ENCODE data around the gene MED27. TPM values are rescaled to one million over a fixed set of nuclear protein-coding genes. Genes with fewer than 3 reads are reported as not detected.
"Not testable (repeated sequence)": the region's sequence is repeated elsewhere in the genome, so short reads cannot be mapped to it uniquely, and the experiment has no call there.

The MED27 gene
- total and polyA plus RNA-seq, 7 experiments from 2014 or later, result 11.5 to 44.2 (median 25.7) TPM

- H3K4me3 ChIP-seq (ENCODE audit: low read length), result no peak overlapping the region
- Mint-ChIP-seq H3K36me3 (peaks cover 5 to 49% (median 11%) of the 10 kb centered on the region in 5 donors), H3K4me3 (no peak overlapping the region), H3K27ac (no peak overlapping the region), H3K9me3 (peaks cover 0 to 4% (median 0%) of the 10 kb centered on the region in 11 donors), H3K4me1 (peaks cover 0 to 7% (median 1%) of the 10 kb centered on the region in 7 donors), H3K27me3 (no peaks in the 10 kb centered on the region)
- ChIA-PET CTCF (no interaction called here), POLR2A (no interaction called here)
- ATAC-seq (no peak), DNase-seq (no peak)
- peaks cover 0 to 5% (median 0%) of the 10 kb centered on the region in 3 experiments for H3K36me3 ChIP-seq (ENCODE audit: control insufficient read depth in 2 of 3, insufficient read depth in 3 of 3, low read length in 3 of 3)
- H3K9me3 ChIP-seq (ENCODE audit: control insufficient read depth in 2 of 3, low read length in 3 of 3), result no peaks in the 10 kb centered on the region
- intact Hi-C loops (cut with micrococcal nuclease), result no loop called here
- H3K27me3 ChIP-seq (ENCODE audit: control insufficient read depth in 2 of 2, insufficient read depth in 2 of 2, low read length in 2 of 2), result no peaks in the 10 kb centered on the region
- H3K27ac ChIP-seq (ENCODE audit: low read depth, low read length), result no peak overlapping the region
- H3K4me1 ChIP-seq (ENCODE audit: control insufficient read depth in 2 of 2, insufficient read depth in 2 of 2, low read length in 2 of 2), result no peaks in the 10 kb centered on the region
Observed at GRCh38 chr9:131926360-131926922, 153.2 kb downstream of the MED27 start.

- POLR2A ChIA-PET, result no interaction called here
Observed at GRCh38 chr9:131925677-131926177, 153.9 kb downstream of the MED27 start.

GRCh38 chr9:131923766-131924165 lies 155.9 kb downstream of the MED27 start:
- Mint-ChIP-seq H3K27me3 (no peaks in the 10 kb centered on the region), H3K4me1 (peaks cover 0 to 10% (median 3%) of the 10 kb centered on the region in 7 donors), H3K4me3 (no peak overlapping the region), H3K27ac (no peak overlapping the region), H3K9me3 (peaks cover 0 to 4% (median 0%) of the 10 kb centered on the region in 11 donors), H3K36me3 (peaks cover 5 to 48% (median 11%) of the 10 kb centered on the region in 5 donors)
- no peaks in the 10 kb centered on the region for H3K9me3 ChIP-seq (ENCODE audit: control insufficient read depth in 2 of 3, low read length in 3 of 3)
- no peaks in the 10 kb centered on the region for H3K36me3 ChIP-seq (ENCODE audit: control insufficient read depth in 2 of 3, insufficient read depth in 3 of 3, low read length in 3 of 3)
- H3K4me1 ChIP-seq (ENCODE audit: control insufficient read depth in 2 of 2, insufficient read depth in 2 of 2, low read length in 2 of 2), result no peaks in the 10 kb centered on the region
- ChIA-PET CTCF (no interaction called here), POLR2A (no interaction called here)
- ATAC-seq (no peak), DNase-seq (no peak)
- H3K27me3 ChIP-seq (ENCODE audit: control insufficient read depth in 2 of 2, insufficient read depth in 2 of 2, low read length in 2 of 2), result no peaks in the 10 kb centered on the region
- intact Hi-C loops (cut with micrococcal nuclease), result no loop called here
- no peak overlapping the region for H3K4me3 ChIP-seq (ENCODE audit: low read length)
- H3K27ac ChIP-seq (ENCODE audit: low read depth, low read length), result no peak overlapping the region

More at GRCh38 chr9:131925677-131926177, 153.9 kb downstream of the MED27 start:
- Histone ChIP-seq H3K9me3 (ENCODE audit: control insufficient read depth in 2 of 3, low read length in 3 of 3) (no peaks in the 10 kb centered on the region), H3K27ac (ENCODE audit: low read depth, low read length) (no peak overlapping the region), H3K36me3 (ENCODE audit: control insufficient read depth in 2 of 3, insufficient read depth in 3 of 3, low read length in 3 of 3) (peaks cover 0 to 5% (median 0%) of the 10 kb centered on the region in 3 experiments), H3K27me3 (ENCODE audit: control insufficient read depth in 2 of 2, insufficient read depth in 2 of 2, low read length in 2 of 2) (no peaks in the 10 kb centered on the region), H3K4me3 (ENCODE audit: low read length) (no peak overlapping the region), H3K4me1 (ENCODE audit: control insufficient read depth in 2 of 2, insufficient read depth in 2 of 2, low read length in 2 of 2) (no peaks in the 10 kb centered on the region)
- Mint-ChIP-seq H3K4me3 (no peak overlapping the region), H3K36me3 (peaks cover 5 to 53% (median 11%) of the 10 kb centered on the region in 5 donors), H3K4me1 (peaks cover 0 to 11% (median 0%) of the 10 kb centered on the region in 7 donors), H3K27me3 (no peaks in the 10 kb centered on the region), H3K27ac (peak overlapping the region in 1 of 9 donors; percentile 16), H3K9me3 (peaks cover 0 to 4% (median 0%) of the 10 kb centered on the region in 11 donors)
- no peak for ATAC-seq
- intact Hi-C loops (cut with micrococcal nuclease), result no loop called here
- CTCF ChIA-PET, result no interaction called here
- no peak for DNase-seq

GRCh38 chr9:131923132-131923671 lies 156.5 kb downstream of the MED27 start:
- Mint-ChIP-seq H3K9me3 (peaks cover 0 to 4% (median 0%) of the 10 kb centered on the region in 11 donors), H3K4me3 (no peak overlapping the region), H3K4me1 (peaks cover 0 to 10% (median 3%) of the 10 kb centered on the region in 7 donors), H3K36me3 (peaks cover 5 to 45% (median 11%) of the 10 kb centered on the region in 5 donors), H3K27me3 (no peaks in the 10 kb centered on the region), H3K27ac (no peak overlapping the region)
- Histone ChIP-seq H3K9me3 (ENCODE audit: control insufficient read depth in 2 of 3, low read length in 3 of 3) (no peaks in the 10 kb centered on the region), H3K4me1 (ENCODE audit: control insufficient read depth in 2 of 2, insufficient read depth in 2 of 2, low read length in 2 of 2) (no peaks in the 10 kb centered on the region), H3K27ac (ENCODE audit: low read depth, low read length) (no peak overlapping the region), H3K36me3 (ENCODE audit: control insufficient read depth in 2 of 3, insufficient read depth in 3 of 3, low read length in 3 of 3) (no peaks in the 10 kb centered on the region), H3K4me3 (ENCODE audit: low read length) (no peak overlapping the region), H3K27me3 (ENCODE audit: control insufficient read depth in 2 of 2, insufficient read depth in 2 of 2, low read length in 2 of 2) (no peaks in the 10 kb centered on the region)
- intact Hi-C loops (cut with micrococcal nuclease), result no loop called here
- no peak for ATAC-seq
- ChIA-PET CTCF (no interaction called here), POLR2A (no interaction called here)
- DNase-seq, result no peak

- H3K9me3 Mint-ChIP-seq; H3K27ac Mint-ChIP-seq; H3K4me3 ChIP-seq (ENCODE audit: low read length); DNase-seq; ATAC-seq; H3K27me3 ChIP-seq (ENCODE audit: control insufficient read depth in 2 of 2, insufficient read depth in 2 of 2, low read length in 2 of 2); H3K27me3 Mint-ChIP-seq; H3K4me3 Mint-ChIP-seq; CTCF ChIA-PET; POLR2A ChIA-PET; H3K36me3 ChIP-seq (ENCODE audit: control insufficient read depth in 2 of 3, insufficient read depth in 3 of 3, low read length in 3 of 3); H3K4me1 ChIP-seq (ENCODE audit: control insufficient read depth in 2 of 2, insufficient read depth in 2 of 2, low read length in 2 of 2); H3K9me3 ChIP-seq (ENCODE audit: control insufficient read depth in 2 of 3, low read length in 3 of 3); intact Hi-C loops (cut with micrococcal nuclease); H3K27ac ChIP-seq (ENCODE audit: low read depth, low read length): not testable (repeated sequence)
- Mint-ChIP-seq H3K4me1 (peaks cover 0 to 10% (median 5%) of the 10 kb centered on the region in 7 donors), H3K36me3 (peaks cover 5 to 45% (median 18%) of the 10 kb centered on the region in 5 donors)
Observed at GRCh38 chr9:131921635-131922034, 158.0 kb downstream of the MED27 start.

GRCh38 chr9:131919216-131919615 lies 160.5 kb downstream of the MED27 start:
- CTCF ChIA-PET, result no interaction called here
- DNase-seq (no peak), ATAC-seq (no peak)
- POLR2A ChIA-PET, result no interaction called here
- Mint-ChIP-seq H3K4me3 (no peak overlapping the region), H3K9me3 (peaks cover 0 to 10% (median 0%) of the 10 kb centered on the region in 11 donors), H3K36me3 (peaks cover 5 to 51% (median 22%) of the 10 kb centered on the region in 5 donors), H3K27me3 (no peaks in the 10 kb centered on the region), H3K27ac (no peak overlapping the region), H3K4me1 (peaks cover 0 to 17% (median 5%) of the 10 kb centered on the region in 7 donors)
- Histone ChIP-seq H3K36me3 (ENCODE audit: control insufficient read depth in 2 of 3, insufficient read depth in 3 of 3, low read length in 3 of 3) (no peaks in the 10 kb centered on the region), H3K27ac (ENCODE audit: low read depth, low read length) (no peak overlapping the region), H3K9me3 (ENCODE audit: control insufficient read depth in 2 of 3, low read length in 3 of 3) (no peaks in the 10 kb centered on the region), H3K4me3 (ENCODE audit: low read length) (no peak overlapping the region), H3K4me1 (ENCODE audit: control insufficient read depth in 2 of 2, insufficient read depth in 2 of 2, low read length in 2 of 2) (no peaks in the 10 kb centered on the region), H3K27me3 (ENCODE audit: control insufficient read depth in 2 of 2, insufficient read depth in 2 of 2, low read length in 2 of 2) (no peaks in the 10 kb centered on the region)
- intact Hi-C loops (cut with micrococcal nuclease), result no loop called here

GRCh38 chr9:131918481-131918880 lies 161.2 kb downstream of the MED27 start:
- no peaks in the 10 kb centered on the region for H3K36me3 ChIP-seq (ENCODE audit: control insufficient read depth in 2 of 3, insufficient read depth in 3 of 3, low read length in 3 of 3)
- intact Hi-C loops (cut with micrococcal nuclease), result no loop called here
- ChIA-PET POLR2A (no interaction called here), CTCF (no interaction called here)
- no peaks in the 10 kb centered on the region for H3K9me3 ChIP-seq (ENCODE audit: control insufficient read depth in 2 of 3, low read length in 3 of 3)
- H3K27me3 Mint-ChIP-seq, result no peaks in the 10 kb centered on the region
- H3K27ac ChIP-seq (ENCODE audit: low read depth, low read length), result no peak overlapping the region
- no peak overlapping the region for H3K27ac Mint-ChIP-seq
- H3K4me1 Mint-ChIP-seq, result peaks cover 0 to 17% (median 4%) of the 10 kb centered on the region in 7 donors
- peaks cover 0 to 10% (median 0%) of the 10 kb centered on the region in 11 donors for H3K9me3 Mint-ChIP-seq
- no peaks in the 10 kb centered on the region for H3K4me1 ChIP-seq (ENCODE audit: control insufficient read depth in 2 of 2, insufficient read depth in 2 of 2, low read length in 2 of 2)
- H3K27me3 ChIP-seq (ENCODE audit: control insufficient read depth in 2 of 2, insufficient read depth in 2 of 2, low read length in 2 of 2), result no peaks in the 10 kb centered on the region
- no peak for ATAC-seq
- no peak for DNase-seq
- peaks cover 5 to 50% (median 18%) of the 10 kb centered on the region in 5 donors for H3K36me3 Mint-ChIP-seq
- H3K4me3 ChIP-seq (ENCODE audit: low read length), result no peak overlapping the region
- H3K4me3 Mint-ChIP-seq, result no peak overlapping the region

All from naive thymus-derived CD4-positive, alpha-beta T cell (primary cell).